D341Med (cell line): ENCODE measurements around the gene CLINT1.

Experiments
- DNase-seq: peaks from one replicate; pipeline ENCODE4 v3.0.0; 2012; ENCODE audit warnings: low spot score

CLINT1 gene

DNA sequence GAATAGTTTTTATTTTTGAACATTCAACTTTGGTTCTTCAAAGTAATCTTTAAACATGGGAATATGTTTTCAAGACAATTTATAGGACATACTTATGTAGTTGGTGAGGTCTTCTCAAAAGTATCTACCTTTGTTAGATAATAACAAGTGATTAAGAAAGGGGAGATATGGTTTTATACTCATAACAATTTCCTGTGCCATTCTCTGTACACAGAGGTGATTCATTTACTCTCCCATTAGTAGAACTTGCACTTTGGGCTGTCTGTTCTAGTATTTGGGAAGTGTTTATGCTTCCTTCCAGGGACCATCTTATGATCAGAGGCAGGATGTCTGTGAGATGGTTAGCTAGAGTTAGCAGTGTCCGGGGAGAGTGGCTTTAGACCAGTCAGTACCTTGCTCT is 100.2 kb downstream of the CLINT1 start:
- no peak for DNase-seq

- DNase-seq = no peak
Observed at GRCh38 chr5:157756122-157756521, 102.8 kb downstream of the CLINT1 start.

DNA sequence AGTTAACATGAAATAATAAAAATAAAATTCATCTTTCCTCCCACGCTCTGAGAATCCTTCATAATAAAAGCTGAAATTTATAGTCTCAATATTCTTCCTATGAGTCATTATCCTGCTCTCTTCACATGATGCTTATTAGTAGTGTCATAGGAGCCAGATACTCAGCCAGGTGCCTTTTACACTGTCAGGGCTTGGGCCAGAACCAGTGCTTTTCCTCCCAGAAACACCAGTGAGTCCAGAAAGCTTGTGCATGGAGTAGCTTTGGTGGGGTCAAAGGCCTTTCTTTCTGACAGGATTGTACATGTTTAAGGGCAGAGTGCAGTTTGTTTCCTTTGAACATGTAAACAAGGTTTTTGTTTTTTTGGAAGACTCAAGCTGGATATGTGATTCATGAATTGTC is 108.6 kb downstream of the CLINT1 start:
- no peak for DNase-seq

- DNase-seq = no peak
Observed at GRCh38 chr5:157749462-157749799, 109.5 kb downstream of the CLINT1 start.

GRCh38 chr5:157748760-157749461 is 110.0 kb downstream of the CLINT1 start:
- DNase-seq = no peak

GRCh38 chr5:157747766-157748700 is 110.9 kb downstream of the CLINT1 start:
- DNase-seq = no peak

GRCh38 chr5:157747173-157747740 is 111.7 kb downstream of the CLINT1 start:
- no peak for DNase-seq

DNA sequence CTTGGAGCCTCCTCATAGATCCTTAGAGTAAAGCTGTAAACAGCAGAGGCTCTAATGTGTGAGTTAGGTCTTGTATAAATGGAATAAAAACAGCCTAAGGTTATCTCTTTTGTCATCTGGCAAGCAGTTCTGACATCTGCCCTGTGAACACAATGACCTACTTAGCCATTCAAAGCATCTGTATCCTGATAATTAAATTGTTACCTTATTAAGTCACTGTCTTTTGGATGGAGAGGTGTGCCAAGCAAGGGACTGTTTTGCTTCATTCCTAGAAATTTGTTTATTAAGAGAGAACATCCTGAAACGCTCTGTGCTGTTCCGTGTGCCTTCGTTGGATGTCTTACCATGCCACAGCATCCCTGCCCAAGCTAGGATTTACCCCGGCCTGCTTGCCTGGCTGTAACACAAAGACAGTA is 113.9 kb downstream of the CLINT1 start:
- DNase-seq = peak; percentile 26

GRCh38 chr5:157744051-157745011 is 114.6 kb downstream of the CLINT1 start:
- DNase-seq = peak; percentile 38

DNA sequence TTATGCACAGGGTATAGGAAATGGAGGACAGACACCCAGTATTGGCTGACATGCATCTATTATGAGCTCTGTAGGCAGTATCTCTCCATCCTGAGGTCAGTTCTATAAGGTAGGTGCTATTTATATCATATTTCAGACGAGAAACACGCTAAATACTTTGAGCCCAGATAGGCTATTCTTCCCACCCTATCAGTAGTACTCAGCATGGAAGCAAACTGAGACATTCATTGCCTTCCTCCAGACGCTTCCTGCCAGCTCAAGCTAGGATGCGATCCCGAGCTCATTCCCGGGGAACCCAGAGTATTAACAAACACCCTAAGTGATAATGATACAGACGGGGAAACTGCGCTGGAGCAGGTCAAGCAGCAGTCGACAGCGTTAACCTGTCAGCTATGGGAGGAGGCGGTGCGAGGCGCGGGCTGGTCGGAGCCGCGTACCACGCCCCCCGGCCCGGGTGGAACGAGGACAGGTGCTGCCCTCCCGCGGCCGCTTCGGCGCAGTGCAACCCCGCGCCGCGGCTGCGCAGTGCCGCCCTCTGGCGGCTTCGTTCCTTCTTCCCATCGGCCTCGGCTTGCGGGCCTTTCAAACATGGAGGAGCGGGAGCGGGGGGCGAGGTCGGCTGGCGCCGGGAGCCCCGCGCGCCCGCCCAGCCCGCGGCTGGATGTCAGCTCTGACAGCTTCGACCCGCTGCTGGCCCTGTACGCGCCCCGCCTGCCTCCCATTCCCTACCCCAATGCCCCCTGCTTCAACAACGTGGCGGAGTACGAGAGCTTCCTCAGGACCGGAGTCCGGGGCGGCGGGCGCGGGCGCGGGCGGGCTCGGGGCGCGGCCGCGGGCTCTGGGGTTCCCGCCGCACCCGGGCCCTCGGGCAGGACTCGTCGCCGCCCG is 115.5 kb downstream of the CLINT1 start, which contains the start of gene LSM11:
Gene LSM11 (plus strand): TSS at position 550 of the 888 bp plus-strand sequence. CDS start 39 bp downstream, at position 589.
- peak; percentile 96 for DNase-seq

GRCh38 chr5:157741131-157741530 is 117.8 kb downstream of the CLINT1 start:
- DNase-seq = no peak

GRCh38 chr5:157740229-157740610 is 118.7 kb downstream of the CLINT1 start:
- peak; percentile 58 for DNase-seq

GRCh38 chr5:157739388-157740228 is 119.3 kb downstream of the CLINT1 start:
- no peak for DNase-seq

DNA sequence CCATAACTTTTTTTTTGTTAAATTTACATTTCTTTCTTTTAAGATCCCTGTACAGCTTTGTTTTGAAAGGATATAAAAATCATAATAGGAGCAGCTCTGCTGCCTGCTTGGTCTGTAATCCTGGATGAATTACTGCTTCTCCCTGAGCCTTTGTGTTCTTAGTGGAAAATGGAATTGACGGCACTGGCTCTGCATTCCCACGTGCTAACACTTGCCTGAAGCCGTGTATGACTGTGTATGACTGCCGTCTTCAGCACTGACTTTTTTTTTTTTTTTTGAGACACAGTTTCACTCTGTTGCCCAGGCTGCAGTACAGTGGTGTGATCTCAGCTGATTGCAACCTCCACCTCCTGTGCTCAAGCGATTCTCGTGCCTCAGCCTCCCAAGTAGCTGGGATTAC is 123.0 kb downstream of the CLINT1 start:
- DNase-seq = no peak
